Tibial artery (tissue), 4 donors: Measurements from ENCODE around the gene BBS12.

Source experiments
- DNase-seq, 2 donors: peaks; one replicate each; pipeline ENCODE4 v3.0.0-alpha.2; 2019
- H3K27ac ChIP-seq, 2 donors: fragments of 200-600 bp; sonication (generic) in 1 of 2; 1 replicate in 1 of 2; 2 replicates in 1 of 2; pipeline ENCODE4 v1.5.1; 2018 to 2019; ENCODE audit warnings: mild to moderate bottlenecking in 1 of 2
- H3K27me3 ChIP-seq, 2 donors: fragments of 200-600 bp; sonication (generic) in 1 of 2; one replicate each; pipeline versions ENCODE4 v1.5.1 to v1.6.0; 2016 to 2019
- H3K36me3 ChIP-seq, 3 donors: fragments of 200-600 bp; sonication (generic) in 2 of 3; one replicate each; pipeline ENCODE4 v1.5.1; 2016 to 2019; ENCODE audit warnings: mild to moderate bottlenecking in 2 of 3
- H3K4me1 ChIP-seq, 4 donors: fragments of 200-600 bp; sonication (generic) in 2 of 4; 1 replicate in 3 of 4; 2 replicates in 1 of 4; pipeline ENCODE4 v1.5.1; 2016 to 2019
- H3K4me3 ChIP-seq, 2 donors: fragments of 200-600 bp; sonication (generic) in 1 of 2; 1 replicate in 1 of 2; 2 replicates in 1 of 2; pipeline ENCODE4 v1.5.1; 2018 to 2019; ENCODE audit warnings: mild to moderate bottlenecking in 2 of 2
- H3K9me3 ChIP-seq, 3 donors: fragments of 200-600 bp; sonication (generic) in 1 of 3; one replicate each; pipeline ENCODE4 v1.5.1; 2016 to 2019
- CTCF ChIP-seq, 2 experiments: fragments of 200-600 bp in 1 of 2; fragments of 450-650 bp in 1 of 2; IDR thresholded peaks; one replicate each; pipeline ENCODE4 v1.5.1; 2017 to 2019; ENCODE audit warnings: antibody characterized with exemption in 2 of 2, mild to moderate bottlenecking in 1 of 2, moderate library complexity in 1 of 2
- intact Hi-C: fragments of 100-400 bp; cut with DNase I; formaldehyde crosslinking; loops from one replicate; pipeline ENCODE4 v1.15.0; 2023; ENCODE audit warnings: low total_unique reads

BBS12 gene

GRCh38 chr4:122715221-122715620, 17.3 kb upstream of the BBS12 start:
- no peak for DNase-seq
- Histone ChIP-seq H3K27me3 (no peaks in the 10 kb centered on the region), H3K36me3 (no peaks in the 10 kb centered on the region), H3K9me3 (no peaks in the 10 kb centered on the region), H3K4me1 (peaks cover 0 to 6% (median 1%) of the 10 kb centered on the region in 4 donors), H3K27ac (no peak overlapping the region), H3K4me3 (no peak overlapping the region)
- no peak for TF ChIP-seq CTCF (IDR thresholded peaks at IDR 0.05)
- intact Hi-C loops = no loop called here

GRCh38 chr4:122716825-122717448, 15.6 kb upstream of the BBS12 start:
- Histone ChIP-seq H3K27me3 (no peaks in the 10 kb centered on the region), H3K36me3 (no peaks in the 10 kb centered on the region), H3K4me1 (no peaks in the 10 kb centered on the region), H3K4me3 (no peak overlapping the region), H3K27ac (no peak overlapping the region), H3K9me3 (no peaks in the 10 kb centered on the region)
- peak; percentile 62 to 69 for DNase-seq
- intact Hi-C loops = no loop called here
- TF ChIP-seq CTCF (IDR thresholded peaks at IDR 0.05) = peak; percentile 61 to 68

GRCh38 chr4:122718281-122718680, 14.2 kb upstream of the BBS12 start:
- Histone ChIP-seq H3K4me3 (no peak overlapping the region), H3K27ac (no peak overlapping the region), H3K27me3 (no peaks in the 10 kb centered on the region), H3K36me3 (no peaks in the 10 kb centered on the region), H3K9me3 (no peaks in the 10 kb centered on the region), H3K4me1 (no peaks in the 10 kb centered on the region)
- intact Hi-C loops = no loop called here
- no peak for TF ChIP-seq CTCF (IDR thresholded peaks at IDR 0.05)
- no peak for DNase-seq

- no peaks in the 10 kb centered on the region for H3K9me3 ChIP-seq
- TF ChIP-seq CTCF (IDR thresholded peaks at IDR 0.05) = no peak
- no peak overlapping the region for H3K4me3 ChIP-seq
- no peaks in the 10 kb centered on the region for H3K36me3 ChIP-seq
- H3K27ac ChIP-seq = no peak overlapping the region
- no peak for DNase-seq
- no peaks in the 10 kb centered on the region for H3K27me3 ChIP-seq
- no peaks in the 10 kb centered on the region for H3K4me1 ChIP-seq
- intact Hi-C loops = no loop called here
These were observed 10.2 kb upstream of the BBS12 start for GRCh38 chr4:122722256-122722655.

GRCh38 chr4:122728856-122729255, 3.6 kb upstream of the BBS12 start:
- no peak for DNase-seq
- no peaks in the 10 kb centered on the region for H3K27me3 ChIP-seq
- intact Hi-C loops = no loop called here
- no peaks in the 10 kb centered on the region for H3K9me3 ChIP-seq
- no peaks in the 10 kb centered on the region for H3K36me3 ChIP-seq
- no peak overlapping the region for H3K4me3 ChIP-seq
- H3K4me1 ChIP-seq = peaks cover 0 to 14% (median 4%) of the 10 kb centered on the region in 4 donors
- TF ChIP-seq CTCF (IDR thresholded peaks at IDR 0.05) = no peak
- H3K27ac ChIP-seq = no peak overlapping the region

GRCh38 chr4:122731676-122732075, 828 bp upstream of the BBS12 start:
- Histone ChIP-seq H3K4me3 (peak overlapping the region; percentile 63 to 76), H3K27ac (peak overlapping the region in 1 of 2 donors; percentile 83), H3K9me3 (no peaks in the 10 kb centered on the region), H3K36me3 (no peaks in the 10 kb centered on the region), H3K4me1 (peaks cover 0 to 22% (median 4%) of the 10 kb centered on the region in 4 donors), H3K27me3 (no peaks in the 10 kb centered on the region)
- no peak for TF ChIP-seq CTCF (IDR thresholded peaks at IDR 0.05)
- intact Hi-C loops = no loop called here
- no peak for DNase-seq
